H54 (cell line): Measurements from ENCODE around the gene MAP4.

Experiments
- DNase-seq: peaks from one replicate; pipeline ENCODE4 v3.0.0; 2011; ENCODE audit warnings: low spot score, mixed read lengths; ENCODE audit not compliant: insufficient read length
- FAIRE-seq: peaks from 3 replicates; lab custom pipeline; 2011; peaks lifted over from hg19 to GRCh38; lab: Jason Lieb, UNC
- POLR2A ChIP-seq: IDR thresholded peaks from 2 replicates; pipeline ENCODE4 v1.6.1; 2011; ENCODE audit warnings: low read depth, mild to moderate bottlenecking, low read length

Gene MAP4

DNA sequence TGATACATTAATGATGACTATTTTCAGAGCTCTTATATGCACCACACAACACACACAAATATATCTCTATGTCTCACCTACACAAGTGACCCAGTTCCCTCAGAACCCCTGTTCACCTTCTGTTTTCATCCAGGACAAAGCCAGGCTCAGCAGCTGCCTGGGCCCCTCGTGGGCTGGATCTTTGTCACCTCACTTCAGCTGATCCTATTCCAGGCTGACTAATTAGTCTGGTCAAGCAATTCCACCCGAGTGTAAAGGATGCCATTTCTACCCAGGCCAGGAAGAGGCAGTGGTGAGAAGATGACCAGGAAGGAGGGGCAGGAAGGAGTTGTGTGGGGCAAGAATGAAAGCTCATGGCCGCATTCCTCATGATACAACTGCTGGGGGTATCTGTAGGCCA lies 151.0 kb downstream of the MAP4 start:
- DNase-seq = no peak
- TF ChIP-seq POLR2A = no peak
- FAIRE-seq = no peak

DNA sequence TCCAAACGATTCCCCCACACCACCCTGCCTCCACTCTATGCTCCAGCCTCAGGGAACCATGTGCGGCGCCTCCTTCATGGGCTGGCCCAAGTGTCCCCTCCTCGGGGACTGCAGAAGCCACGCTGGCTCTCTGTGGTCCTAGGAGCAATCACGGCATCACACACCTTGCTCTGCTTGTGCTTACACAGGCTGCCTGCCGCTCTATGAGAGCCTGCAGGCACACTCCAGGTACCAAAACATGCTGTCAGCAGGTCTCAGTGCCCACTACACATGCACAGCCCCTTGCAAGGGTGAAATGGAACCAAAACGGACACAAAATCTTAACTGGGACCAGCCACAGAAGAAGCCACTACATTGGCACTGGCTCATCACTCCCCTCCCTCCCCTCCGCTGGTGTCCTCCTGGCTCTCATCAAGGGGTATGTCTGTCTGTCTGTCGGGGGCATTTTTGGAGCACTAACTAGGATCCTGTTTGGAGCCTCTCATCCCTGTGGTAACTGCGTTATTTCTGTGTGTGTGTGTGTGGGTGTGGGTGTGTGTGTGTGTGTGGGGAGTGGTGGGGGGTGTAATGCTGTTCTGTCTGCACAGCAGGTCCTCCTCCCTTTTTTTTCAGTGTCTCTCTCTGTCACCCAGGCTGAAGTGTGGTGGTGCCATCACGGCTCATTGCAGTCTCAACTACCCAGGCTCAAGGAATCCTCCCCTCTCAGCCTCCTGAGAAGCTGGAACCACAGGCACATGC lies 152.7 kb downstream of the MAP4 start:
- FAIRE-seq = no peak
- no peak for DNase-seq
- no peak for TF ChIP-seq POLR2A

DNA sequence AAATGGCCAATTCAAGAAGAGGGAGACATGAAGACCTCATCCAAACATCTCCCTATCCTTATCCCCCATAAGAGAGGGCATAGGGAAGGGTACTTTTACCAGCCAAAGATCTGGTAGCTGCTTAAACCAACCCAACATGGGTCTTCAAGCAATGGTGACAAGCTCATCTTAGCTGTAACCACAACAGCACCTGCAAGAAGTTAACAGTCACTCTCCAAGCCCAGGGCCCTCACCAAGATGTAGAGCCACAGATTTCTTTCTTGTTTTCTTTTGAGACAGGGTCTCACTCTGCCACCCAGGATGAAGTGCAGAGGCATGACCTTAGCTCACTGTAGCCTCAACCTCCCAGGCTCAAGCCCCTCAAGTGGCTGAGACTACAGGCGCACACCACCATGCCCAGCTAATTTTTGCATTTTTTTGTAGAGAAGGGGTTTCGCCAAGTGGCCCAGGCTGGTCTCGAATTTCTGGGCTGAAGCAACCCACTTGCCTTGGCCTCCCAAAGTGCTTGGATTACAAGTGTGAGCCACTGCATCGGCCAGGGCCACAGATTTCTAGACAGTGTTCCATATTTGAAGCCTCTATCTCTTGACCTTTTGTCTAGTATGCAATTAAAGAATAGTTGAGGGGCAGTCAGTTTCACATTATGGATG lies 156.1 kb downstream of the MAP4 start:
- FAIRE-seq (no peak), DNase-seq (no peak)
- no peak for TF ChIP-seq POLR2A

DNA sequence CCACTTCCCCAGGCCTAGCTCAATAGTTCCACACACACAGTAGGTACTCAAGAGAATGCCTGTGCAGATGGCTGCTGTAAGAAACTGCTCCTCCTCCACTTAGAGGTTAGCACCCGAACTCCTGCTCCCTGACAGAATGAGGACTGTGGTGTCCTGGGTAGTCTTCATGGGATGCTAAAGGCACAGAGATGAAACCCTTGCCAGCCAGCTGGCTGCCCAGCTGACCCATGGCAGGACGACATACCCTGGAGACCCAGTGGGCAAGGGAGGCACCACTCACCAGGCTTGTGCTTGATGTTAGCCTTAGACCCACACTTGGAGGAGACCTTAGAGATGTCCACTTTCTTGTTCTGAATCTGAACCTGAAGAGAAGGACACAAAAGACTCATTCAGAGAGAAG lies 159.1 kb downstream of the MAP4 start:
- DNase-seq (no peak), FAIRE-seq (no peak)
- TF ChIP-seq POLR2A = no peak

DNA sequence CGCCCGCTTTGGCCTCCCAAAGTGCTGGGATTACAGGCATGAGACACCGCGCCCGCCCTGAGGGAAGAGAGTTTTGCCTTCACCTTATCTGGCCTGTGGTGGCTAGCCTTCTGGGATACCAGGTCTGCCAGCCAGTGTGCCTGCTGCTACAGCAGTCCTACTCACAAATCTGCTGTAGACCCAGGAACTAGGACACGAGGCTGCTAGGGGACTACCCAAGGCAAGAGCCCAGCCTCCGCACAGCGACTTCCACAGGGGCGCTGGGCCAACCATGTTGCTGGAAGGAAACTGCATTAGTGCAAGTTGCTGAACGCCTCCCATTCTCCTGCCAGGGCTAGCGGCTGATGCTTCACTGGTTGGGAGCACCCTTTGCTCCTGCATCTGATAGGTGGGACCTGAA lies 159.5 kb downstream of the MAP4 start:
- TF ChIP-seq POLR2A = no peak
- DNase-seq (no peak), FAIRE-seq (no peak)

DNA sequence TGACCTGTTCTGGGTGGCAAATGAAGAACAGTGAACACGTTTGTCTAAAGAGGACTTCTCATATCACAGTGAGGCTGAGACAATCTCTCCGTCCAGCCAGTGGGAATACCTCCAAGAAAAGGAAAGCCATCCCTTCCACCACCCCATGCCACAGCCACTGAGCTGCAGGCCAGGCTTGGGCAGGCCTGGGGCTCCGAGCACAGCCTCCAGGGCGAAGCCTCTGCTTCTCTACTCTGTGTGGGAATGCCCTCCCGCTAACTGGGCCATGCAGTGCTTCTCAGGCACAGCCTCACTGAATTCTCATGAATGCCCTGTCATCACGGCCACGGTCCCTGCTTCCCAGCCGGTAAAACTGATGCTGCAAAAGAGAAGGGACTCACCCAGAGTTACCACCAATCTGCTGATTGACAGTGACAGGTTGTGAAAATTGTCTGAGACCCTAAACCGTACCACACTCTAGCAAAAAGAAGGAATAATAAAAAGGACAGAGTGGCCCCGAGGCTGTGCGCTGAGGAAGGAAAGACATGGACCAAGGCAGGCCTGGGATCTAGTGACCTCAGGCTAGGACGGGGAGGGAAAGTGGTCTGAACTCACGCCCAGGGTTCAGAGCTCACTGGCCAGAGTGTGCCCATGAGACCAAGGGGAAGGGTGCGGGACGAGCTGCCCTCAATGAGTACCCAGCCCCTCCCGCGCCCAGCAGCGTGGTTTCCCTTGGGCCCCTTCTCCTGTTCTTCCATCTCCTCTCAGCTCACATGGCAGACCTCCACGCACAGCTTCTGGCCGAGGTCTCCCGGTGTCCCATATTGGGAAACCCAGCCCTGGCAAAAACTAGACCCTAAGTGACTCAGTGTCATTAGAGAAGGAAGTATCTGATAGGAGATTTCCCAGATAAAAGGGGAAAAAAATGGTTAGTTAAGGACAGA lies 160.5 kb downstream of the MAP4 start:
- DNase-seq (no peak), FAIRE-seq (no peak)
- no peak for TF ChIP-seq POLR2A

DNA sequence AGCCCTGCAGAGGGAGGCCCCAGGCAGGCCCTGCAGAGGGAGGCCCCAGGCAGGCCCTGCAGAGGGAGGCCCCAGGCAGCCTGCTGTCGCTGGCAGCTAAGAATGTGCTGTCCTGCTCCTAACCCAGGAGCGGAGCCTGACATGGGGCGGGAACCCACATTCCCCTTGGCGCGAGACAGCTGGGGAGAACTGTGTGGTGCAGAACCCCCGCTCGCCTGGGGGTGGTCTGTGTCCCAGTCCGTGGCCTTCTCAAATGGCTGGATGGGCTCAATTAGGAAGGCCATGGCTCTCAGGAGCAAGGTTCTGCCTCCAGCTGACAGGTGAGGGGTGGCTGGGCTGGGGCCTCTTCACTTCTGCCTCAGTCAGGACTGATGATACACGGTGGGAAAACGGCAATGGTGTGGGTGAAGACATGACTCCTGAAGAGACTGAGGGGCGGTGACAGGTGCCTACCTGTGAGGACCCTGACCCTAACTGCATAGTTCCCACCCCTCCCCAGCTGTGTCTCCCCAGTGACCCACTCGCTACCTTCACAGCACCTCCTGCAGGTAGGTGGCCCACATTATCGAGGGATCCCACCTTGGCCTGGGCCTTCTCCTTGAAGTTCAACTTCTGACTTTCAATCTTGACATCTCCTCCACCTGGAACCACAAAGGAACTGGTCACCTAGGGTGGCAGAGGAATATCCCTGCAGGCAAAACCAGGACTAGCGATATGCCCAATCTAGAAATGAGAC lies 161.3 kb downstream of the MAP4 start:
- TF ChIP-seq POLR2A = no peak
- DNase-seq = no peak
- no peak for FAIRE-seq

DNA sequence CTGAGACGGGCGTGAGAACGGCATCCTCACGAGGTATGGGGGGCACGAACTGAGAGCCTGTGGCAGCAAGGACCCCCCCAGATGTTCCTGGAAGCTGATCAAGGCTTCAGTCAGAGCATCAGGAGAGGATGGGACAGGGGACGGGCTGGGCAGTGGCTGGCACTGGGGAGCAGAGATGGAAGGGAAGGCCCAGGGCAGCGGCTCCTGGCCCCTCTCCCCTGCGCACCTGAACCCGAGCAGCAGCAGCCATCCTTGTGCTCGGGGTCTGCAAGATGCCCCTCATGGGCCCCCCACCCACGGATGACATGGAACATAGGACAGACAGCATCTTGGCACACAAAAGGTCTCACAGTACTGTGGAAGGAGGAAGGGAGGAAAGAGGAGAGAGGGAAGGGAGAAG lies 161.9 kb downstream of the MAP4 start:
- FAIRE-seq (no peak), DNase-seq (no peak)
- TF ChIP-seq POLR2A = no peak

DNA sequence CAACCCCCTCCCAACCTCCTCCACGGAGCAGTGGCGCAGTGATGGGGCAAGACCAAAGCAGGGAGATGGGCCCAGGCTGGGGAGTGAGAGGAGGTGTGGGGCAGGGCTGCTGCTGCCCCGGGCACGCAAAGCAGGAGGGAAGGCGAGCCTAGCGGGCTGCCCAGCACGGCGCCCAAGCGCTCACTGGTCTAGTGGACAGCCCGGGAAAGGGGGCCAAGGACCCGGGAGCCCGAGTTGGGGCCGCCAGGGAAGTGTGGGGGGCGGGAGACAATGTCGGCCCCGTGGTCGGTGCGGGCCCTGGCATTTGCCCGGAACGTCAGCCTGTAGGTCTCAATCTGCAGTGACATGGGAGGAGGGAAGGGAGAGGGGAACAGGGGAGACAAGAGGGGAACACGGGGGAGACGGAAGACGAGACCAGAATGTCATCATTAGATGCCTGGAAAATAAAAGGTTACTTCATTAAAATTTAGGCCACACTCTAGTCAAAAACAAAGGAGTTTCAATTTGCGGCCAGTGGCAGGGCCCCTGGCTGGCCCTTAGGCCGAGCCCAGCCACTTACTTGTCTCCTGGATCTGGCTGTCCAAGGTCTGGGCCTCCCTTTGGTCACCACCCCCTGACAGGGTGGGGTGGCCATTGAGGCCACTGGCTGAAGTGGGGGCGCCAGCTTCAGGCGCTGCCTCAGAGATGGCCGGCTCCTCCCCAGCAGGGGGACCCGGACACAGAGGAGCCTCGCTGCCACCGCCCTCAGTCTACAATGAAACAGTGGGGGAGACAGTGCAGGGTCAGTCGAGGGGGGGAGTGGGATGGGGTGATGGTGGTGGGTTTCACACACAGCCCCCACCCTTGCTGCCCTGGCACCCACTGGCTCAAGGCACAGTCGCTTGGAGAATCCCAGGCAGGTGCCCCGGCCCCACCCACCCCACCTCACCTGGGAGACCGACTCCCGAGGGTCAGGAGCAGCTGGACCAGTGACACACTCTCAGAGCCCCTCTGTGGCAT lies 163.3 kb downstream of the MAP4 start:
- DNase-seq = no peak
- TF ChIP-seq POLR2A = no peak
- FAIRE-seq = no peak

DNA sequence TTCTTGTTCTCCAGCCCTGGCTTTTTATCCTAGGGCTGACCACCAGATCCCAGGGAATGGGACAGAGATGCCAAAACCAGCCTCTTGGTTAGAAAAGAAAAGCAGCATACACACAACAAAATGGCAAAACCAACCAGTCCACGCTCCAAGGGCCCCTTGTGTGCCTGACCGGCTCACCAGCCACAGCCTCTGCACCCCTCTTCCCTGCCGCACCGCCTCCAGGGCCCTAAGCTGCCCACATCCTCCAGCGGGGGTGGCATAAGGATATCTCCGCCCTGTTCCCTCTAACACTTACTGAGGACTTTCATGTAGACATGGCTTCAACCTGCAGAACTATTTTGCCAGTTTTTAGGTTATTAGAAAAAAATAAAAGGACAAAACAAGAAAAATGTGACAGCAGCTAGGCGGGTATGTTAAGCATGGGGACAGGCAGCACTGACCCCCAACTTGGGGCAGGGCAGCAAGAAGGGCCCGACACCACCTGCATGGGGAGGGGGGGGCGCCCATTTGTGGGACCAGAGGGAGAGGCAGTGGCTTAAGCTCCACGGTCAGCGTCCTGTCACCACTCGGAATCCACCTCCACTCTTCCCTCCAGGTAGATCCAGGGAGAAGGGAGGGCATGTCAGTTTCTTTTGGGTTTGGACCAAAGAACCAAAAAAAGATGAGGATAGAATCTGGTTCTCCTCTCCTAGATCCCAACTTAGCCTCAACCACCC lies 164.2 kb downstream of the MAP4 start:
- DNase-seq (no peak), FAIRE-seq (no peak)
- no peak for TF ChIP-seq POLR2A

DNA sequence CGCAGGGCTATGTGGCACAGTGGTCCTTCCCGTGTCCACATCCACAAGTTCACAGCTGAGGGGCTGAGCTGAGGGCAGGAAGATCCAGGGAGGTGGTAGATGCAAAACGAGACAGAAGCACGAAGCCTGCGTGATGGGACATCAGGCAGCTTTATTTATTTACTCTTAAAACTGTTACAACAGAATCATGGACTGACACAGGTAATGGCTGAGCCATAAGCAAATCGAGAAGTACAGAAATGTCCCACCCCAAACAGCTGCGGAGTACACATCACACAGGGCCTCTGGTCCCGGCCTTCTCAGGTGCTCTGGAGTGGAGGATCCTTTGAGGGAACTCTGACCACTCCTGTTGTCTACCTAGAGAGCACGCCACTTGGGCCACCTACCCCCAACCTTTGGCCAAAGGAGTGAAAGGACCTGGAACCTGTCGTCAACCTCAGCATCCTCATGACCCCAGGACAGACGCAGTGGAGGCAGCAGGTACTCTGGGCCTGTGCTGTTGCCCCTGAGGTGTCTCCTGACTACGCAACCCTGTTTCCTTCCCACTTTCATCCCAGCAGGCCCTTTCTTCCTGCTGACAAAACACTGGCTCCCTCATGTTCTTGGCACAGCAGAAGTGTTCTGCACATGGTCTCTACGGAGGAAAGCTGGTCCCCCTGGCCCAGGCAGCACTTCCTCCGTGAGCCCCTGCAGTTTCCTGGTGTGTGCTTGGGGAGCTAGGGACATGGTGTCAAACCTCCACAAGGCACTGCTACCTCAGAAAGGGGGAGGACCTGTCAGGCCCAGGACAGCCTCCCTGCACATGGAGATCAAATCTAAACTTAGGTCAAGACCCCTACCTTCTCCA lies 165.4 kb downstream of the MAP4 start:
- no peak for DNase-seq
- TF ChIP-seq POLR2A = no peak
- no peak for FAIRE-seq
